Activated naive CD8-positive, alpha-beta T cell treated with anti-CD3 and anti-CD28 coated beads for 36 hours (primary cell): ENCODE data around the gene HINFP. TPM values are rescaled to one million over a fixed set of nuclear protein-coding genes. Genes with fewer than 3 reads are reported as not detected.
"Not testable (repeated sequence)": the region's sequence is repeated elsewhere in the genome, so short reads cannot be mapped to it uniquely, and the experiment has no call there.

Source experiments
- DNase-seq: peaks from one replicate; pipeline ENCODE4 v3.0.0; 2021
- H3K27ac Mint-ChIP-seq: one replicate; pipeline ENCODE4 v1.8.0; 2022; ENCODE audit warnings: mild to moderate bottlenecking, moderate library complexity, mixed read lengths
- H3K27me3 Mint-ChIP-seq: one replicate; pipeline ENCODE4 v1.8.0; 2022; ENCODE audit warnings: mild to moderate bottlenecking, mixed read lengths
- H3K36me3 Mint-ChIP-seq: one replicate; pipeline ENCODE4 v1.8.0; 2021; ENCODE audit warnings: mild to moderate bottlenecking, mixed read lengths
- H3K4me1 Mint-ChIP-seq: one replicate; pipeline ENCODE4 v1.8.0; 2021; ENCODE audit warnings: mixed read lengths
- H3K4me3 Mint-ChIP-seq: one replicate; pipeline ENCODE4 v1.8.0; 2022; ENCODE audit warnings: mild to moderate bottlenecking, moderate library complexity, mixed read lengths
- H3K9me3 Mint-ChIP-seq: one replicate; pipeline ENCODE4 v1.8.0; 2022; ENCODE audit warnings: mixed read lengths
- total RNA-seq, 2 experiments: library from RNA; stranded (reverse); gene quantifications; one replicate each; pipeline ENCODE4 v1.2.3, GENCODE V29; 2021

HINFP gene
- total RNA-seq, 2 experiments from 2014 or later, result 20.3 to 21.5 TPM

- Mint-ChIP-seq H3K27me3 (no peaks in the 10 kb centered on the region), H3K27ac (no peak overlapping the region), H3K4me3 (no peak overlapping the region)
These were observed 51.1 kb downstream of the HINFP start for GRCh38 chr11:119172513-119172912.

DNA sequence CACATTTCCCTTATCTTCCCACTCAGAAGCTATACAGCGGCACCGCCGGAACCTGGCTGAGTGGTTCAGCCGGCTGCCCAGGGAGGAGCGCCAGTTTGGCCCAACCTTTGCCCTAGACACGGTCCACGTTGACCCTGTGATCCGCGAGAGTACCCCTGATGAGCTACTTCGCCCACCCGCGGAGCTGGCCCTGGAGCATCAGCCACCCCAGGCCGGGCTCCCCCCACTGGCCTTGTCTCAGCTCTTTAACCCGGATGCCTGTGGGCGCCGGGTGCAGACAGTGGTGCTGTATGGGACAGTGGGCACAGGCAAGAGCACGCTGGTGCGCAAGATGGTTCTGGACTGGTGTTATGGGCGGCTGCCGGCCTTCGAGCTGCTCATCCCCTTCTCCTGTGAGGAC is 52.1 kb downstream of the HINFP start:
- Mint-ChIP-seq H3K4me1 (peaks cover 20% of the 10 kb centered on the region), H3K36me3 (peaks cover 9% of the 10 kb centered on the region), H3K27me3 (no peaks in the 10 kb centered on the region), H3K27ac (no peak overlapping the region), H3K4me3 (no peak overlapping the region), H3K9me3 (no peaks in the 10 kb centered on the region)
- DNase-seq, result no peak

More at GRCh38 chr11:119172513-119172912, 51.1 kb downstream of the HINFP start:
- H3K4me1 Mint-ChIP-seq, result peaks cover 17% of the 10 kb centered on the region
- no peak for DNase-seq
- no peaks in the 10 kb centered on the region for H3K9me3 Mint-ChIP-seq
- H3K36me3 Mint-ChIP-seq, result peaks cover 9% of the 10 kb centered on the region

- no peak for DNase-seq
- Mint-ChIP-seq H3K4me1 (peaks cover 13% of the 10 kb centered on the region), H3K9me3 (no peaks in the 10 kb centered on the region), H3K4me3 (no peak overlapping the region), H3K27ac (no peak overlapping the region), H3K36me3 (peaks cover 9% of the 10 kb centered on the region), H3K27me3 (no peaks in the 10 kb centered on the region)
These were observed 54.2 kb downstream of the HINFP start for GRCh38 chr11:119175493-119176077.

- H3K27ac Mint-ChIP-seq, result no peak overlapping the region
- H3K9me3 Mint-ChIP-seq, result no peaks in the 10 kb centered on the region
- peaks cover 13% of the 10 kb centered on the region for H3K4me1 Mint-ChIP-seq
- no peak for DNase-seq
- no peaks in the 10 kb centered on the region for H3K27me3 Mint-ChIP-seq
- no peak overlapping the region for H3K4me3 Mint-ChIP-seq
- peaks cover 11% of the 10 kb centered on the region for H3K36me3 Mint-ChIP-seq
These were observed 56.8 kb downstream of the HINFP start for GRCh38 chr11:119178166-119178680.

DNA sequence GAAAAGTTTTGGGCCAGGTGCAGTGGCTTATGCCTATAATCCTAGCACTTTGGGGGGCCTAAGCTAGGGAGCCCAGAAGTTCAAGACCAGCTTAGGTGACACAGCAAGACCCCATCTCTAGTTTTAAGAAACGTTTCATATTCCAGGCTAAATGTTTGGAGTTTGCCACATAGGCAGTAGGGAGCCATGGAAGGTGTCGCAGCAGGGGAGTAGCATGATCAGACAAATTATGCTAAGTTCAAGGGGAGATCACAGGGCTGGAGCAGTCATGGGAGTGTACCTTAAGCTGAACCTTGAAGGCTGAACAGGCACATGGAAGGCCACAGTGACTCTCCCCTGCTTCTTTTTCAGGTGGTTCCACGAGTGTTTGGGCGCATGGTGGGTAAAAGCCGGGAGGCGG is 58.0 kb downstream of the HINFP start:
- Mint-ChIP-seq H3K9me3 (no peaks in the 10 kb centered on the region), H3K36me3 (peaks cover 8% of the 10 kb centered on the region), H3K4me3 (no peak overlapping the region), H3K4me1 (peaks cover 13% of the 10 kb centered on the region), H3K27me3 (no peaks in the 10 kb centered on the region), H3K27ac (no peak overlapping the region)
- no peak for DNase-seq

GRCh38 chr11:119179983-119180382 is 58.6 kb downstream of the HINFP start:
- Mint-ChIP-seq H3K27me3 (no peaks in the 10 kb centered on the region), H3K36me3 (peaks cover 8% of the 10 kb centered on the region), H3K9me3 (no peaks in the 10 kb centered on the region), H3K27ac (no peak overlapping the region), H3K4me1 (peaks cover 13% of the 10 kb centered on the region), H3K4me3 (no peak overlapping the region)
- no peak for DNase-seq

GRCh38 chr11:119180729-119181676 is 59.6 kb downstream of the HINFP start:
- Mint-ChIP-seq H3K9me3 (no peaks in the 10 kb centered on the region), H3K4me3 (no peak overlapping the region), H3K4me1 (peaks cover 6% of the 10 kb centered on the region), H3K27ac (no peak overlapping the region), H3K36me3 (peaks cover 4% of the 10 kb centered on the region), H3K27me3 (no peaks in the 10 kb centered on the region)
- DNase-seq, result no peak

- H3K4me1 Mint-ChIP-seq, result peaks cover 6% of the 10 kb centered on the region
- H3K9me3 Mint-ChIP-seq, result no peaks in the 10 kb centered on the region
- no peak overlapping the region for H3K27ac Mint-ChIP-seq
- no peaks in the 10 kb centered on the region for H3K27me3 Mint-ChIP-seq
- H3K36me3 Mint-ChIP-seq, result peaks cover 4% of the 10 kb centered on the region
- DNase-seq, result no peak
- no peak overlapping the region for H3K4me3 Mint-ChIP-seq
These were observed 60.5 kb downstream of the HINFP start for GRCh38 chr11:119181677-119182412.

- not testable (repeated sequence) for H3K9me3 Mint-ChIP-seq, DNase-seq, H3K4me1 Mint-ChIP-seq, H3K36me3 Mint-ChIP-seq, H3K4me3 Mint-ChIP-seq, H3K27me3 Mint-ChIP-seq
- peak overlapping the region; percentile 62 for H3K27ac Mint-ChIP-seq
These were observed 63.0 kb downstream of the HINFP start for GRCh38 chr11:119184399-119184798.

Other genes starting within 250 kb of the HINFP start
- 1 to 10 TPM; 1.5 to 1.6 TPM for gene CXCR5, start 237.7 kb upstream of the HINFP start, total RNA-seq
- gene BCL9L, start 195.7 kb upstream of the HINFP start, total RNA-seq, result 10 to 100 TPM; 34.9 to 38.8 TPM
- gene UPK2, start 165.3 kb upstream of the HINFP start, total RNA-seq, result under 1 TPM; 0.48 to 0.49 TPM
- gene FOXR1, start 149.8 kb upstream of the HINFP start, total RNA-seq, result not detected
- 10 to 100 TPM; 24.8 to 28.3 TPM for gene CENATAC, start 123.4 kb upstream of the HINFP start, total RNA-seq
- 1,000 to 10,000 TPM; 1,524 to 1,591 TPM for gene RPS25, start 103.2 kb upstream of the HINFP start, total RNA-seq
- 100 to 1,000 TPM; 114 to 127 TPM for gene TRAPPC4, start 102.8 kb upstream of the HINFP start, total RNA-seq
- gene SLC37A4, start 90.7 kb upstream of the HINFP start, total RNA-seq, result 10 to 100 TPM; 28.2 to 30.1 TPM
- gene HYOU1, start 64.4 kb upstream of the HINFP start, total RNA-seq, result 100 to 1,000 TPM; 121 to 125 TPM
- gene VPS11, start 53.8 kb upstream of the HINFP start, total RNA-seq, result 10 to 100 TPM; 19.2 to 20.2 TPM
- gene HMBS, start 36.7 kb upstream of the HINFP start, total RNA-seq, result 10 to 100 TPM; 42.1 to 43.0 TPM
- 10 to 100 TPM; 58.3 to 63.6 TPM for gene DPAGT1, start 19.7 kb upstream of the HINFP start, total RNA-seq
- gene C2CD2L, start 14.2 kb upstream of the HINFP start, total RNA-seq, result 10 to 100 TPM; 19.3 to 20.0 TPM
- under 1 TPM; 0.12 to 0.22 TPM for gene ABCG4, start 27.5 kb downstream of the HINFP start, total RNA-seq
- 10 to 100 TPM; 19.3 to 20.7 TPM for gene NLRX1, start 47.1 kb downstream of the HINFP start, total RNA-seq
- not detected for gene NHERF4, start 63.9 kb downstream of the HINFP start, total RNA-seq
- 10 to 100 TPM; 21.4 TPM for gene CBL, start 84.8 kb downstream of the HINFP start, total RNA-seq
- gene MCAM, start 195.6 kb downstream of the HINFP start, total RNA-seq, result 1 to 10 TPM; 8.9 to 9.9 TPM
- 10 to 100 TPM; 31.8 to 33.0 TPM for gene RNF26, start 212.9 kb downstream of the HINFP start, total RNA-seq
- gene C1QTNF5, start 219.3 kb downstream of the HINFP start, total RNA-seq, result not detected
- not detected for gene MFRP, start 225.1 kb downstream of the HINFP start, total RNA-seq